ENCODE data around the gene FBXL3. TPM values are rescaled to one million over a fixed set of nuclear protein-coding genes. Genes with fewer than 3 reads are reported as not detected.

The FBXL3 gene
- total and polyA plus RNA-seq, 2 of the 4 experiments (the other 2 are of a cell fraction) = 15.3 to 43.6 TPM

- Histone ChIP-seq H3K9me3 (ENCODE audit: control insufficient read depth, insufficient read depth, low read length) (no peaks in the 10 kb centered on the region), H4K20me1 (ENCODE audit: insufficient read depth, low read length) (peaks cover 3% of the 10 kb centered on the region; the same call in 1 of the 2 replicates), H3K9me1 (ENCODE audit: insufficient read depth, low read length) (peaks cover 3% of the 10 kb centered on the region; the same call in 1 of the 2 replicates), H3K4me2 (ENCODE audit: low read depth, low read length) (no peak overlapping the region), H2AFZ (replicated peaks; ENCODE audit: low read length, poor library complexity) (no peak overlapping the region), H3K14ac (replicated peaks; ENCODE audit: low read depth, low read length) (no peak overlapping the region), H3K4me1 (ENCODE audit: control insufficient read depth, insufficient read depth, low read length) (no peaks in the 10 kb centered on the region), H3K9ac (ENCODE audit: low read depth, low read length) (no peak overlapping the region), H2BK20ac (ENCODE audit: low read depth, low read length) (no peak overlapping the region), H2BK120ac (ENCODE audit: low read depth, low read length) (no peak overlapping the region), H4K91ac (ENCODE audit: insufficient read depth, low read depth, low read length) (no peak overlapping the region), H2AK5ac (ENCODE audit: low read depth, low read length) (no peak overlapping the region), H4K5ac (ENCODE audit: low read depth, low read length) (no peak overlapping the region), H3K4ac (ENCODE audit: low read depth, low read length) (no peak overlapping the region), H2AK9ac (replicated peaks; ENCODE audit: low read depth, low read length, poor library complexity) (no peak overlapping the region), H2BK15ac (ENCODE audit: low read depth, low read length) (no peak overlapping the region), H3K27ac (ENCODE audit: insufficient read depth, low read length) (no peak overlapping the region), H3K56ac (ENCODE audit: extremely low read depth, insufficient read depth, low read length) (no peak overlapping the region), H3K18ac (ENCODE audit: low read depth, low read length) (no peak overlapping the region), H3K27me3 (ENCODE audit: control insufficient read depth, insufficient read depth, low read length) (no peaks in the 10 kb centered on the region), H3K4me3 (ENCODE audit: insufficient read depth, low read depth, low read length) (no peak overlapping the region), H3K36me3 (ENCODE audit: control insufficient read depth, insufficient read depth, low read length) (peaks cover 18% of the 10 kb centered on the region), H2BK5ac (ENCODE audit: low read depth, low read length, poor library complexity, severe bottlenecking) (no peak overlapping the region), H3K23ac (ENCODE audit: low read depth, low read length) (no peak overlapping the region), H4K8ac (ENCODE audit: low read depth in 2 of 2, low read length in 2 of 2) (no peak overlapping the region), H3K79me1 (ENCODE audit: low read depth in 1 of 2, low read length in 2 of 2) (peaks cover 8 to 18% of the 10 kb centered on the region in 2 experiments; a peak in 3 of 4 replicates)
- no peak for ATAC-seq (ENCODE audit: low read depth)
- dilution Hi-C loops (cut with HindIII; ENCODE audit: low sequenced_read_pairs, unreplicated experiment) = no loop called here
- 95% methylated on average over 3 of the region's 4 CpGs; no CpG with 5 or more reads in 1 of the 2 experiments for WGBS, 2 experiments (ENCODE audit: extremely low coverage in 2 of 2, insufficient read length in 1 of 2)
- ChIA-PET POLR2A (ENCODE audit: unreplicated experiment) (no interaction called here), CTCF (interaction anchor here (0.7 to 2.7 kb wide), 4 partner anchors 9 to 616 kb away, joined by 3 to 15 read pairs (median 4); no protein-coding TSS in a partner anchor)
- intact Hi-C loops (cut with micrococcal nuclease) = no loop called here
- BruUV-seq (replicated peaks) = TSS peak; percentile 55
- in situ Hi-C loops (cut with MboI; ENCODE audit: low sequenced_read_pairs) = no loop called here
- DNase-seq = no peak
- TF ChIP-seq BHLHE40 (IDR thresholded peaks at IDR 0.05; ENCODE audit: low read depth, low read length) (no peak), CTCF (conservative IDR thresholded peaks at IDR 0.05; ENCODE audit: low read depth, low read length) (no peak), MAFK (IDR thresholded peaks at IDR 0.05; ENCODE audit: low read depth, low read length) (no peak), RAD21 (IDR thresholded peaks at IDR 0.05; ENCODE audit: low read length) (no peak), USF2 (IDR thresholded peaks at IDR 0.05; ENCODE audit: low read depth, low read length) (no peak), ELK1 (IDR thresholded peaks at IDR 0.05; ENCODE audit: borderline replicate concordance, low read depth, low read length) (no peak), MXI1 (IDR thresholded peaks at IDR 0.05; ENCODE audit: borderline replicate concordance, low read depth, low read length) (no peak), RFX5 (IDR thresholded peaks at IDR 0.05; ENCODE audit: low read depth, low read length) (no peak), CHD1 (IDR thresholded peaks at IDR 0.05; ENCODE audit: low read depth, low read length) (no peak), RCOR1 (IDR thresholded peaks at IDR 0.05; ENCODE audit: insufficient replicate concordance, low read length) (no peak), POLR2A (IDR thresholded peaks at IDR 0.05; ENCODE audit: low read depth, low read length) (no peak), SMC3 (IDR thresholded peaks at IDR 0.05; ENCODE audit: low read depth, low read length) (no peak), FOS (IDR thresholded peaks at IDR 0.05; ENCODE audit: low read depth, low read length) (no peak), MAZ (IDR thresholded peaks at IDR 0.05; ENCODE audit: borderline replicate concordance, low read depth, low read length) (no peak)
Measured at GRCh38 chr13:77001540-77001939, 25.4 kb downstream of the FBXL3 start.
